Esophagus squamous epithelium (tissue), 4 donors: Measurements from ENCODE around the gene SPRY4.

Experiments
- POLR2A ChIP-seq, 4 donors: fragments of 450-650 bp; IDR thresholded peaks; one replicate each; pipeline ENCODE4 v1.6.1; 2017; ENCODE audit warnings: antibody characterized with exemption in 4 of 4, mild to moderate bottlenecking in 4 of 4, moderate library complexity in 3 of 4
- TF ChIP-seq, protein P1 (sequence below), 6 experiments: fragments of 450-650 bp in 4 of 6; fragments of 200-600 bp in 2 of 6; sonication (generic) in 2 of 6; IDR thresholded peaks; one replicate each; pipeline ENCODE4 v1.5.1; 2016 to 2019; ENCODE audit warnings: antibody characterized with exemption in 6 of 6, mild to moderate bottlenecking in 4 of 6, moderate library complexity in 4 of 6

DNA sequence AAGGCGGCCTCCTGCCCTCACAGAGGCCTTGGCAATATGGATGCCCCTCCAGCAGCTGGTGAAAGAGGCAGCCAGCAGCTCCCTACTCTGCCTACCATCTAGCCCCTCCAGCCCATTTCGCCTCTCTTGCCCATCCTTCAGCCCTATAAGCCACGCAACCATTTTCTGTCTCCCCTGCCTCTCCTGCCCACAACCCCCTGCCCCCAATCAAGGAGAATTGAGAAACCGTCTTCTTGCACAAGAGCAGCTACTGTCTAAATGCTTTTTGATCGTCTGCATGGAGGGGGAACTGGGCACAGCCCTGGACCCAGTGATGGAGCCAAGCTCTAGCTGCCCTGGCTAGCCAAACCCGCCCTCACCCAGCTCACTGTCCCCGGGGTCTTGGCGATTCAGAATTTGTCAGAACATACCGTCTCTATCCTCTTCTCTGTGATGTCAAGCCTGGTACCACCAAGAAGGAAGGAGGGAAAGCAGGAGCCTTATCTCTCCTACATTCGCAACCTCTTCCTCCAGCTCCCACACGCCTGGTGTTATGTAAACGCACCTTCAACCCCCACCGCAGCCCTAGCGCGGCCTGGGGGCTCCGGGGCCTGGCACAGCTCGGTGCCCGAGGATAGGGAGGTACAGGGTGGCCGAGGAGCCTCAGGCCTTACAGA, 1.2 kb downstream of the SPRY4 start:
- TF ChIP-seq, protein P1, sequence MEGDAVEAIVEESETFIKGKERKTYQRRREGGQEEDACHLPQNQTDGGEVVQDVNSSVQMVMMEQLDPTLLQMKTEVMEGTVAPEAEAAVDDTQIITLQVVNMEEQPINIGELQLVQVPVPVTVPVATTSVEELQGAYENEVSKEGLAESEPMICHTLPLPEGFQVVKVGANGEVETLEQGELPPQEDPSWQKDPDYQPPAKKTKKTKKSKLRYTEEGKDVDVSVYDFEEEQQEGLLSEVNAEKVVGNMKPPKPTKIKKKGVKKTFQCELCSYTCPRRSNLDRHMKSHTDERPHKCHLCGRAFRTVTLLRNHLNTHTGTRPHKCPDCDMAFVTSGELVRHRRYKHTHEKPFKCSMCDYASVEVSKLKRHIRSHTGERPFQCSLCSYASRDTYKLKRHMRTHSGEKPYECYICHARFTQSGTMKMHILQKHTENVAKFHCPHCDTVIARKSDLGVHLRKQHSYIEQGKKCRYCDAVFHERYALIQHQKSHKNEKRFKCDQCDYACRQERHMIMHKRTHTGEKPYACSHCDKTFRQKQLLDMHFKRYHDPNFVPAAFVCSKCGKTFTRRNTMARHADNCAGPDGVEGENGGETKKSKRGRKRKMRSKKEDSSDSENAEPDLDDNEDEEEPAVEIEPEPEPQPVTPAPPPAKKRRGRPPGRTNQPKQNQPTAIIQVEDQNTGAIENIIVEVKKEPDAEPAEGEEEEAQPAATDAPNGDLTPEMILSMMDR (IDR thresholded peaks at IDR 0.05), result no peak
- TF ChIP-seq POLR2A (IDR thresholded peaks at IDR 0.05), result no peak
